Lower lobe of right lung (tissue), 2 donors: Measurements from ENCODE around the gene CLNK. TPM values are rescaled to one million over a fixed set of nuclear protein-coding genes. Genes with fewer than 3 reads are reported as not detected.

Experiments
- ATAC-seq, 2 donors: fragments of 200-7000 bp; cut with Tn5 transposase; one replicate each; pipeline ENCODE4 v1.9.1; 2020 to 2022; ENCODE audit warnings: mild to moderate bottlenecking in 2 of 2, moderate library complexity in 2 of 2
- DNase-seq: peaks from one replicate; pipeline ENCODE4 v3.0.0-alpha.2; 2020
- H3K27ac ChIP-seq: fragments of 200-600 bp; one replicate; pipeline ENCODE4 v1.8.0; 2022
- H3K27me3 ChIP-seq: fragments of 200-600 bp; one replicate; pipeline ENCODE4 v1.8.0; 2022; ENCODE audit warnings: low read depth
- H3K36me3 ChIP-seq: fragments of 200-600 bp; one replicate; pipeline ENCODE4 v1.8.0; 2022; ENCODE audit warnings: mild to moderate bottlenecking
- H3K4me1 ChIP-seq: fragments of 200-600 bp; one replicate; pipeline ENCODE4 v1.8.0; 2022
- H3K4me3 ChIP-seq: fragments of 200-600 bp; one replicate; pipeline ENCODE4 v1.8.0; 2022; ENCODE audit warnings: mild to moderate bottlenecking
- H3K9me3 ChIP-seq: fragments of 200-600 bp; one replicate; pipeline ENCODE4 v1.8.0; 2022
- CTCF ChIP-seq: fragments of 200-600 bp; IDR thresholded peaks from one replicate; pipeline ENCODE4 v1.8.0; 2022; ENCODE audit warnings: antibody characterized with exemption, mild to moderate bottlenecking
- intact Hi-C: fragments of 100-400 bp; cut with DNase I; formaldehyde crosslinking; loops from one replicate; pipeline ENCODE4 v1.11.0; 2022
- total RNA-seq: library from RNA; stranded (reverse); fragmentation: NEBNext Ultra II Directional; extraction: Animal tissue kit (Norgen Biotek cat#: 25700); gene quantifications from one replicate; pipeline ENCODE4 v1.2.1, GENCODE V29; 2021
- donor health status: DM: no; HTN: yes; CAD: no; lungs with severe emphysema.

Gene CLNK
- total RNA-seq, 1 donor from 2014 or later = 0.09 TPM

- no peaks in the 10 kb centered on the region for H3K9me3 ChIP-seq
- ATAC-seq (no peak), DNase-seq (no peak)
- no peaks in the 10 kb centered on the region for H3K36me3 ChIP-seq
- intact Hi-C loops = no loop called here
- no peaks in the 10 kb centered on the region for H3K4me1 ChIP-seq
- H3K27ac ChIP-seq = no peak overlapping the region
- H3K4me3 ChIP-seq = no peak overlapping the region
- TF ChIP-seq CTCF = no peak
- peaks cover 2% of the 10 kb centered on the region for H3K27me3 ChIP-seq
Observed at GRCh38 chr4:10589799-10590198, 94.8 kb downstream of the CLNK start.

- H3K4me3 ChIP-seq = no peak overlapping the region
- no peak for ATAC-seq
- peaks cover 2% of the 10 kb centered on the region for H3K27me3 ChIP-seq
- H3K9me3 ChIP-seq = no peaks in the 10 kb centered on the region
- TF ChIP-seq CTCF = no peak
- intact Hi-C loops = no loop called here
- no peaks in the 10 kb centered on the region for H3K36me3 ChIP-seq
- no peaks in the 10 kb centered on the region for H3K4me1 ChIP-seq
- H3K27ac ChIP-seq = no peak overlapping the region
- DNase-seq = no peak
Observed at GRCh38 chr4:10589321-10589720, 95.2 kb downstream of the CLNK start.

GRCh38 chr4:10587697-10588096 lies 96.9 kb downstream of the CLNK start:
- no peak for TF ChIP-seq CTCF
- ATAC-seq (no peak), DNase-seq (no peak)
- H3K27ac ChIP-seq = no peak overlapping the region
- intact Hi-C loops = no loop called here
- peaks cover 2% of the 10 kb centered on the region for H3K27me3 ChIP-seq
- H3K36me3 ChIP-seq = no peaks in the 10 kb centered on the region
- no peaks in the 10 kb centered on the region for H3K4me1 ChIP-seq
- H3K4me3 ChIP-seq = no peak overlapping the region
- H3K9me3 ChIP-seq = no peaks in the 10 kb centered on the region

- intact Hi-C loops = no loop called here
- no peak overlapping the region for H3K4me3 ChIP-seq
- TF ChIP-seq CTCF = no peak
- H3K27ac ChIP-seq = no peak overlapping the region
- DNase-seq (no peak), ATAC-seq (no peak)
- no peaks in the 10 kb centered on the region for H3K36me3 ChIP-seq
- H3K9me3 ChIP-seq = no peaks in the 10 kb centered on the region
- peaks cover 2% of the 10 kb centered on the region for H3K27me3 ChIP-seq
- no peaks in the 10 kb centered on the region for H3K4me1 ChIP-seq
Observed at GRCh38 chr4:10587296-10587695, 97.3 kb downstream of the CLNK start.

- H3K4me3 ChIP-seq = peak overlapping the region; percentile 25
- H3K4me1 ChIP-seq = no peaks in the 10 kb centered on the region
- H3K36me3 ChIP-seq = no peaks in the 10 kb centered on the region
- no peak overlapping the region for H3K27ac ChIP-seq
- no peak for DNase-seq
- intact Hi-C loops = no loop called here
- peak; percentile 88 to 91 for ATAC-seq
- no peak for TF ChIP-seq CTCF
- H3K27me3 ChIP-seq = no peaks in the 10 kb centered on the region
- H3K9me3 ChIP-seq = no peaks in the 10 kb centered on the region
Observed at GRCh38 chr4:10584042-10584441, 100.5 kb downstream of the CLNK start.

- Histone ChIP-seq H3K9me3 (no peaks in the 10 kb centered on the region), H3K27ac (no peak overlapping the region), H3K4me1 (no peaks in the 10 kb centered on the region), H3K27me3 (no peaks in the 10 kb centered on the region), H3K36me3 (no peaks in the 10 kb centered on the region), H3K4me3 (no peak overlapping the region)
- intact Hi-C loops = no loop called here
- DNase-seq = no peak
- no peak for TF ChIP-seq CTCF
- ATAC-seq = peak in 1 of 2 donors; percentile 17
Observed at GRCh38 chr4:10582951-10583350, 101.6 kb downstream of the CLNK start.
